ENCODE data around the gene TNNI2.

TNNI2 gene

DNA sequence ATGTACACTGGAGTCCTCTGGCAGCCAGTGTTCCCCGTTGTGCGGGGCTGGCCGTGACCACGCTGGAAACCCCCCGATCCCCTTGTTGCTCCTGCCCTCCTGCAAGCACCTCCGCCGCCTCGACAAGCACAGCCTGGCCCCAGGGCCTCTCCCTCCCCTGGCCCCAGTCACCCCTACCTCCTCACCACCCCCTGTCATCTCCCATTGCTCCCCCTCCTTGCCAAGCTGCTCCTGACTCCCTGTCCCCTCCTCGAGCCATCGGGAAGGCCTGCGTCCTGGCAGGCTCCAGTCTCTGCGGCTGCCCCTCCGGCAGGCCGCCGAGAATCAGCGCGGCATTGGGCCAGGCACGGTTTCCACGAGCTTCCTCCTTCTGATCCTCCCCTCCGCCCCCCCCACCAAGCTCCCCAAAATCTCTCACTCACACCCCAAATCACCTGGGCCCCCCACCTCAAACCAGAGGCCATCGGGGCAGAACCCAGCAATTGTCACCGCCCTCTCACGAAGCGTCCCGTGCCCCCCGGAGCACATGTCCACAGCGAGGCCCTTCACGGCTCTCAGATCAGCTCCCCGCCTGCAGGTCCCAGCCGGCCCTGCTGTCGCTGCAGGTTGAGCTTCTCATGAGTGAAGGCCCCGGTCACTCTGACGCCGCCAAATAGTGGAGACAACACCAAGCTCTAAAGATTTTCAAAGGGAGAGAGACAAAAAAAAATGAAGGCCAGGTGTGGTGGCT lies 8.4 kb downstream of the TNNI2 start:
- DNase-seq, result no peak

DNA sequence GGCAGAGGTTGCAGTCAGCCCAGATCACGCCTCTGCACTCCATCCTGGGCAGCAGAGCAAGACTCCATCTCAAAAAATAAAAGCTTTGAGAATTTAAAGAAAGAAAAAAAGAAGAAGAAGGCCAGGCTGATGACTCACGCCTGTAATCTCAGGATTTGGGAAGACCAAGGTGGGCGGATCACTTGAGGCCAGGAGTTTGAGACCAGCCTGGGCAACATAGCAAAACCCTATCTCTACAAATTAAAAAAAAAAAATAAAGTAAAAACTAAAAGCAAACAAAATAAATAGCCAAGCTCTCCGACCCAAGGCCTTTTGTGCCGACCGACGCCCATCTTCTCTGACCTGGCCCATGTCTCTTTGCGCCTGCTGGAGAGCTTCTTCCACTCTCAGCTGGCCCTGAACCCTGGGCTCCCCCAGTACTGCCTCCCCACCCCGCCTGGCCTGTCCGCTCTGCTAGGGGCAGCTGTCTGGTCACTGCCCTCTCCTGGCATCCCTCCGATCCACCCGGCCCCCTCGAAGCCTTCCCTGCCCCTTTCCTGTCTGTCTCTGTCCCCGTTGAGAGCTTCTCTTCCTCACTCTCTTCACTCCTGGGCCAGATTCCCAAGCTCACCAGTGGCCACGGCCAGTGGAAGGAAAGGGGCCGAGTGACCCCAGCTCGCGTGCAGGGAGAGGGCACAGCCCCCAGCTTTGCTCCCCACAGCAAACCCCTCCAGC lies 9.3 kb downstream of the TNNI2 start:
- no peak for DNase-seq

DNA sequence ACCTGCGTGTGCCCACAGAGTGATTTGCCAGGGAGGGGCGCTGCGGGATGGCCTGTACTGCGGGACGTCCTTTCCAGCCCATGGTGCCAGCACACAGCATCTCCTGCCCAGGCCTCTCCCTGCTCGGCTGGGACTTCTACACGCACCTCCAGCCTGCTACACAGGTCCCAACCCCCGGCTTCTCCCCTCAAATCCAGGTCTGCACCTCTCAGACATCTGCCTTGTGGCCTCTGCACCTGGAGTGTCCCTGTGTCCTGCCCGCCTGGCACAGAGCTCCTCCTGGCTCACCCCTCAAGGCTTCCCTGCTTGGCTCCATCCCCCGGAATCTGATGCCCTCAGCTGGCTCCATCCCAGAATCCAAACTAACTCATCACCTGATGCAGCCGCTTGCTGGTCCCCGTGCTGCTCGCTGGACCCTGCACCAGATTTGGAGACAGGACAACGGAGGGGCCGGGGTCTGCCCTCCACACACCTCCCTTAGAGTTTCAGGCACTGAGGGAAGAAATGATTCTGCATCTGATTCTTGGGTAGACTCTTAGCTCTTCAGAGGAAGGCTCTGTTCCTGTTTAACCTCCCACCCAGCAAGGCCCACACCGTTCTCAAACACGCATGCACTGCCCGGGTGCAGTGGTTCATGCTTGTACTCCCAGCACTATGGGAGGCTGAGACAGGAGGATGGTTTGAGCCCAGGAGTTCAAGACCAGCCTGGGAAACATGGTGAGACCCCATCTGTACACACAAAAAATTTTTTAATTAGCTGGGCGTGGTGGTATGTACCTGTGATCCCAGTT lies 10.1 kb downstream of the TNNI2 start:
- no peak for DNase-seq

DNA sequence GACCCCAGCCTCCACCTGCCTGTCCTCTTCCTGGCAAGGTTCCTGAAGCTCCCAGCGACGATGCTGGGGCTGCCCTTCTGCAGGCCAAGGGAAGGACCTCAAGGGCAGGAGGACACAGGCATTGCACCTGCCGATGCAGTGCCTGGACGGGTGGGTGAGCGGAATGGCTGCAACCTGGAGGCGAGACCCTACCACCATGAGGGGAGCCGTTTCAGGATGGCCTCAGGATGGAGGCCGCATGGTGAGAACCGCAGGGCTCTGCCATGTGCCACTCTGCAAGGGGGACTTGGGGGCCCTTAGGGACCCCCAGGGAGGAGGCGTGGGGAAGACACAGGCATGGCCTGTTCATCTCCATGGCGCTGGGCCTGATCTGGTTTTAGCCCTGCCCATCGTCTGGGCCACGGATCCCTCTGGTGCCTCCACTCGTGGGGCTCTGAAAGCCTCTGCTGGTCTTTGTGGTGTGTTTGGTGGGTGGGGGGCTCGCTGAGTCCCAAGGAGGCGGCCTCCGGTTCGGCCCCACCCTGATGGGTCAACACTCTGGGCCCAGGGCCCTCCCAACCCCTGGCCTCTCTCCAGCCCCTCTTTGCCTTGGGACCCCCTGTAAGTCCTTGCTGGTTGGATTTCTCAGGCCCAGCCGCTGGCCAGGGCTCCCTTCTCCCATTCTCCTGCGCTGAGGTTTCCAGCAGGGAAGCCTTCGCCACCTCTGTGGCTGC lies 12.8 kb downstream of the TNNI2 start:
- DNase-seq, result no peak

DNA sequence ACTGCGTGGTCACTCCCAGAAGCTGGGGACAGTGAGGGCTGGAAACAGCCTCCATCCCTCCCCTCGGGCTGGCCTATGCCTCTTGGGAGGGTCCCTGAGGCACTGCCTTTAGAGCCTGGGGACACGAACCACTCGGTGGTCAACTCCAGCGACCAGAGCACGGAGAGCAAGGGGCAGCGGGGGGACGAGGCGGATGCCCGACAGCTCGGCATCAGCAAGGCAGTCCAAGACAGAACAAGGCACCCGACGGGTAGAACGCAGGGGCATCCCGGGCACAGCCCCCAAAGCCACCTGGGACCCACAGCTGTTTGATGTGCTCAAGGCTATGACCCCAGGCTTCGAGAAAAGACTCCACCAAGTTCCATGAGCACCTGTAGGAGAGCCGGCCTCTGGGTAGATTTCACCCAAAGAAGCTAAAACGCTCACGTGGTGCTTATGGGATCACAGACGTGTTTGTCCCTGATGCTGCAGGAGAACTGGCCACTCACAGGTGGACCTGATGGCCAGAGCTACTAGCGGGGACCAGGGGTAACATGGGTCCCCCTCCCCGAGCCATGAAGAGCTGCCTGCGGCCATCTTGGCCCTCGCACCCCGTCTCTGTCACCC lies 13.6 kb downstream of the TNNI2 start:
- no peak for DNase-seq

DNA sequence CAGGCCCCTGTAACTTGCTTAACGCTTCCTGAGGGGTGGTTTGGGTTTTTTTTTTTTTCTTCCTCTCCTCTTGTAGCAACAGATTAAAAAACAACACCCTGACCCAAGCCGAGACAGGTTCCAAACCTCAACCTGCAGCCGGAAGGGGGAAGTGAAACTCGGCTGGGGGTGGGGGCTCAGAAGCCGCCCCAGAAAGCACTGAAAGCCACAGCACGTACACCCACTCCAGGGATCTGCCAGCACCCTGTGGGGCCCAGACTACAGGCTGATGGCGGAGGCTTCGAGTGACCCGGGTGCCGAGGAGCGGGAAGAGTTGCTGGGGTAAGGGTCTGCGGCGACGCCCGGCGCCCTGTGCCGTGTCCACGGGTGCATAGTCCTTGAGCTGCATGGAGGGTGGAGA lies 14.1 kb downstream of the TNNI2 start, which contains the start of gene LSP1:
Gene LSP1, plus strand, starts transcription at position 208 of the 400 bp plus-strand sequence. Its CDS starts 61 bp downstream, at position 269.
- DNase-seq, result peak; percentile 88

DNA sequence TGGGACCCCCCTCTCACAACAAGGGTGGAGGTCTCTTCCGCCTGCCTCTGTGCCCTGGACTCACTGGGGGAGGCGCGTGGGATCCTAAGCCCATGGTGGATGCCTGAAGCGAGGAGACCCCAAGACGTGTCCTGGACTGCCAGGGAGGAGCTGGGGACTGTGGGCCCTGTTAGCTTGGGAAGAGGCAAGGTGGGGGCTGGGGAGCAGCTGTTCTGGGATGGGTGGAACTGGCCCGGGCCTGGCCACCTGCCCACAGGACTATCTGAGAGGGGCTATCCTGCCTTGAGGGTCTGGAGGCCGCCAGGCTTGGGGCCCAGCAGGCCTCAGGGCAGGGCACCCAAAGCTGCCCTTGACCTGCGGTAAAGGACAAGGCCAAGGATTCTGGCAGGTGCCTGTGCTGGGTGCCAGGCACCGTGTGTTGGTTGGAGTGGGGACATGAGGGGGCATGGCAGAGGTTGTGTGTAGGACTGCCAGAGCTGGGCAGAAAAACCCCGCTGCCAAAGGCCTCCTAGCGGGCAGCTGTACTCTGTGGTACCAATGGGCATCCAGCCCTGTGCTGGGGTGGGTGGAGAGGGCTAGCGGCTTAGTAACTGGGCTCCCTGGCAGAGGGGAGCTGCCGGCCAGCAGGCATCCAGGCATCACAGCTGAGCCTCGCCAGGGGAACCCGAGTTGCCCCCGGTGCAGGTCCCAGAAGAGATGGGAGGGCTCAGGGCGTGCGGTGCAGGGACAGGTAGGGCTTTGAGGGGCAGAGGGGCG lies 14.8 kb downstream of the TNNI2 start:
- DNase-seq, result peak; percentile 32

DNA sequence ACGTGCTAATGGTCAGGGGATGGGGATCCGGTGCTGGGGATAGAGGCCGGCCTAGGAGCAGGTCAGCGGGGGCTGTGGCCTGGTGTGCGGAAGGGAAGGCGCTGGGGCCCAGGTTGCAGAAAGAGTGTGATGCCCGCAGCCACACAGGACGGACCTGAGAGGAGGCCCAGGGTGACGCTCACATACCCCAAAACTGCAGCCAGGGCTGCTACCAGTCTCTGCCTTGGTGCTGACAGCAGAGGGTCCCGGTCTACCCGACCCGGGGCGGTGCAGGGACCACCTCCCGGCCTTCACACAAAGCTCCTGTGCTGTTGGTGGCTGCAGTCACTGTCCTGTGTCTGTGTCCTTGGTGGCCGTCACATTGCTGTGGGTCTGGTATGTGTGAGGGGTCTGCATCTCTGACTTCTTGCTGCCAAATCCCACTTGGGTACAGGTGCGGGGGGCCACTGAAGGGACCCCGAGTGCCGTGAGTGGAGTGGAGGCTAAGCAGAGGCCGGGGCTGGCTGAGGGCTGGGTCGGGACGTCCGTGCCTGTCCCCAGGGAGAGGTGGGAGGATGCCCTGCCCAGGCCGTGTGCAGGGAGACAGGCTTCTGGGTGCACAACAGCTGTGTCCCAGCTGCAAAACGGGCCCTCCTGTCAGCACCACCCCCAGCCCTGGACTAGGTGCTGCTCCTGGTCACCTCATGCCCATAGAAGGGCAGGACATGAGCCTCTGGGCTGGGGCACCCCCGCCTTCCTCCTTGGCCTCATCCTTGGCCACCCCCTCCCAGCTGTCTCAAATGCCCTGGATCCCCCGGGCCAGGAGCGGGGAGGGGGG lies 15.6 kb downstream of the TNNI2 start:
- DNase-seq, result no peak

DNA sequence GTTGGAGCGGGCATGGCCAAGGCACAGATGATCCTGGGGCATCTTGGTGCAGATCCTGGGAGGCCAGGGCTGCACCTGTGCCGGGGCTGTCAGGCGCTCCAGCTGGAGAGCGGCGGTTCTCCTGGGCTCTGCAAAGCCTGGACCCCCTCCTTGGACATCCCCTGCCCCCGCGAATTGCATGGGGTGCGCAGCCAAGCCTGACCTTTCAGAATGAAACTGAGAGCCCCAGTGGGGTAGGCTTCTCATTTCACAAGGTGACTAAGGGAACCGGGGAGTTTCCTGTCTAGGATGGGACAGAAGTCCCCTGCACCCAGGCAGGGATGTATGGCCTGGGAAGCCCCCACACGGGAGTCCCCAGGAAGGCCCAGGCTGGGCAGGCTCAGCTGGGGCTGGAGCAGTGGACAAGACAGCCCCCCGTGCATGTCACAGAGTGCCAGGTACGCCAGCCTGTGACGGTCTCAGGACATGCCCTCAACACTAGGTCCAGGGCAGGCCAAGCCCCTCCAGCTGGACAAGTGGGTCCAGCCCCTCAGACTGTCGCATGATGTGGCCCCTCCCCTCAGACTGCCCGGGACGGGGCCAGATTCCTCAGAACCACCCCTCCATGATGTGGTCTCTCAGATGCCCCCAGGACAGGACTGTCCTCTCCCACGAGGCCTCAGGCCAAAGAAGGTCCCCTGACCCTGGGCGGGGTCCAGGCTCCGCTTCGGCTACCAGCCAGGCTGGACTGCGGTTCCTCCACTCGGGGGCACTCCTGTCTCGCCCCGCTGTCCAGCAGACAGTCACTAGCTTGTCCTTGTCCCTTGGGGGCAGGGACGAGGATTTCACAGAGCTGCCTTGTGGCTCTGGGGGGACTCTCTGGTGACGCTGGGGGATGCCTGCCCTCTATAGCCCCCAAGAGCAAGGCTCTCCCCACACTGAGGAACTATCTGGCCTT lies 16.4 kb downstream of the TNNI2 start:
- DNase-seq, result peak; percentile 68

DNA sequence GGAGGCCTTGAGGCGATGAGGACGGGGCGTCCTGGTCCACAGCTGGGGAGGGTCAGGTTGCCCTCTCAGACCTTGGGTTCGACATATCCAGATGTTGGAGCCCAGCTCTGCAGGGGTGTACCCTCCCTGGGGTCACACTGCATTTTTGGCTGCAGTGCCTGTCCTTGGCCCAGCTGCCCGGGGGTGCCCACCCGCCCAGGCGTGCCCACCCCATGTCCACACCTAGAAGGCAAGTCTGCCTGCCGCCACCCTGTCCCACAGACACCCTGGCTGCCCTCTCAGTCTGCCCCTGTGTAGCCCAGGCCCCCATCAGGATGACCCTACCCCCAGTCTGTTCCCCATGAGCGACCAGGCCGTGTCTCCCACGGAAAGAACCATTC lies 17.1 kb downstream of the TNNI2 start:
- no peak for DNase-seq

DNA sequence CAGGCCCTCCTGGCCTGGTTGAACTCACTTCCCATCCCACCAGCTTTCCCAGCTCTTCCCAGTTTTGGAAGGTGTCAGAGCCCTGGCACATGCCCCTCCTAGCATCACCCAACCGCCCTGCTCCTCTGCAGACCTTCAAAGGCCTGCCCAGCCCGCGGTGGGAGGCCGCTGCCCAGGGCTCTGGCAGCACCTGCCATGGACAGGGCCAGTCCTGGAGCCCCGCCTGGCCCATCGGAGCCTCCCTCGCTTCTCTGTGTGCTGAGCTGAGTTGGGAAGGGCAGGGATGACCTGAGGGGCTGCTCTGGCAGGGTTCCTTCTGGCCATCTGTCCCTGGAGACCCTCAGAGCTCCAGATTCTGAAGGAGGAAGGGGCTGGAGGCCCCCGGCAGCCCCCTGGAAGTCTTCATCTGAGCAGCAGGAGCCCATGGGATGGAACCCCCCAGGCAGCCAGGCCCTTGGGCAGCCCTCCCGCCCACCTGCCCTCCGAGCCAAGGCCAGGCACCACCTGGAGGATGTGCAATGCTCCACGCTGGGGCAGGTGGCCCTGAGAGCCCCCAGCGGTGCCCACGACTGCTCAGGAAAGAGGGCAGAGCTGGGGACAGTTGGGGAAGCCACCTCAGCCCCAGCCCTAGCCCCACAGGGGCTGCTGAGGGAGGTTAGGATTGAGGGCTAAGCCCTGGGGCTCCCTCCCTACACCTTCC lies 17.7 kb downstream of the TNNI2 start:
- no peak for DNase-seq

DNA sequence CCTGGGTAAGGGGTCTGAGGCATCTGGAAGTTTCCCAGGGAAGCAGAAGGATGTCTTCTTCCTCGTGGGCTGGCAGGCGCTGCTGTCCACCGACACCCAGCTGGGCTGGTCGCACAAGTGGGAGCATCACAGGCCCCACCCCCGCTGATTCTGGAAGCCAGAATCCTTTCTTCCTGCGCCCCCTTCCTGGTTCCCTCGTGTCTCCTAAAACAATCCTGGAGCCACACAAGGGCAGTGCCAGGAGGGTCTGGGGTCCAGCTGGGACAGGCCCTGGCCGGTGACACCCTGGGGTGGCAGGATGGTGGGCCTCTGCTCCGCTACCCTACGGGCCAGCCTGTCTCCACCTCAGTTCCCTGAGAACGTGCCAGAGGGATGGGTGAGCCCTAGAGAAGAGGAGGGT lies 18.3 kb downstream of the TNNI2 start:
- no peak for DNase-seq

DNA sequence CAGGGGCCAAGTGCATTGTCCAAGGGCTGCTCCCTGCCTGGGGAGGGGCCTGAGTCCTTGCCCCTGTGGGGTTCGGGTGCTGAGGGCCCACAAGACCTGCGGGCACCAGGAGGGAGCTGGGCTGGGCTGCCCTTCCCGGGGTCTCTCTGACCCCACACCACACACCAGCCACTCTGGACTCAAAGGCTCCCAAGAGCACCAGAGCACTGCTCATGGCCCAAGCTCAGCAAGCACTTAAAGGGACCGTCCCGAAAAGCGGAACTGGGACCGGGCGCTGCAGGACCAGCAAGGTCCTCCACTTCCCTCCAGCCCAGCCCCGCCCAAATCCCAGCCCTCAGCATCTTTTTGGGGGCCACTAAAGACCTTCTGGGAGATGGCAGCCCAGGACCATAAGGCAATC lies 19.4 kb downstream of the TNNI2 start:
- no peak for DNase-seq

DNA sequence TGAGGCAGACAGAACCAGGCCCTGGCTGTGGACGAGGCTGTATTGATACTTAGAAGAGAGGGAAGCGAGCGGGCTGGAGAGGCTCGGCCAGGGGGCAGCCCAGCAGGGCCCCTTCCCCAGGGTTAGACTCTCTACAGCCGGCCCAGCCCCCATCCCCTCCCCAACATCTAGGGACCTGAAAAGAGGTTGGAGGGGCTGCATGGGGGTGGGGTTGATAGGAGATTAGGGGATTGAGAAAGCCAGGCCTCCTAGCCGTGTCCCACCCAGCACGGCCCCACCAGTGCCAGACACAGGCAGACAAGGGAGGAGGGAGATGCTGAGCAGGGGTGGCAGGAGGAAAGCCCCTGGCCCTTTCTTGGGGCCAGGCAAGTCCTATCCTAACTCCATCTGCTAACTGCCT lies 19.8 kb downstream of the TNNI2 start:
- DNase-seq, result no peak

DNA sequence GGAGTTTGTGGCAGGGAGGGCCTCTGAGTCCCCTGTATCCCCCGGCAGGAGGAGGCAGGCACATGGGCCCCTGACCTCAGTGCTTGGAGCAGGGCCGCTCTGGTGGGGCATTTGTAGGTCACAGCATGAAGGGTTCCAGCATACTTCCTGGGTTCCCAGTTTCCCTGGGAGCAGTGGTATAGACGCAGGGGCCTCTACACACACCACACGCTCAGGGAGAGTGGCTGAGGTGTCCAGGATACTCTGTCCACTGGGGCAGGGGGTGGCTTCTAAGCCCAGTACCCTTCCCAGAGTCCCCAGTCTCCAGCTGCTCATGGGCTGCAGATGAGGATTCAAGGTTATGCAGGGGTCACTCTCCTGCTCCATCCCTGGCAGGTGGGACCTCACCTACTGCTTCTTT lies 20.2 kb downstream of the TNNI2 start:
- DNase-seq, result no peak

DNA sequence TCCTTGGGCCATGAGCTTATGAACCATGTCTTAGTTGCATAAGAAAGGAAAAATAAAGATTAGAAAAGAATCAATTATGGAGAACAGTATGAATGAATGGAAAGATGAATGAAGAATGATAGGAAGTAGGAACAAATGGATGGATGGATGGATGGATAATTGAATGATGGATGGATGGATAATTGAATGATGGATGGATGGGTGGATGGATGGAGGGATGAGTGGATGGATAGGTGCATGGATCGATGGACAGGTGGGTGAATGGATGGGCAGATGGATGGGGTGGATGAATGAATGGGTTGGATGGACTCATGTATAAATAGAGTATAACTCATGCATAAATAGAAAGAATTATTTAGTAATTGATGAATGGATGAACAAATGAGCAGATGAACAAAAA lies 21.3 kb downstream of the TNNI2 start:
- no peak for DNase-seq

DNA sequence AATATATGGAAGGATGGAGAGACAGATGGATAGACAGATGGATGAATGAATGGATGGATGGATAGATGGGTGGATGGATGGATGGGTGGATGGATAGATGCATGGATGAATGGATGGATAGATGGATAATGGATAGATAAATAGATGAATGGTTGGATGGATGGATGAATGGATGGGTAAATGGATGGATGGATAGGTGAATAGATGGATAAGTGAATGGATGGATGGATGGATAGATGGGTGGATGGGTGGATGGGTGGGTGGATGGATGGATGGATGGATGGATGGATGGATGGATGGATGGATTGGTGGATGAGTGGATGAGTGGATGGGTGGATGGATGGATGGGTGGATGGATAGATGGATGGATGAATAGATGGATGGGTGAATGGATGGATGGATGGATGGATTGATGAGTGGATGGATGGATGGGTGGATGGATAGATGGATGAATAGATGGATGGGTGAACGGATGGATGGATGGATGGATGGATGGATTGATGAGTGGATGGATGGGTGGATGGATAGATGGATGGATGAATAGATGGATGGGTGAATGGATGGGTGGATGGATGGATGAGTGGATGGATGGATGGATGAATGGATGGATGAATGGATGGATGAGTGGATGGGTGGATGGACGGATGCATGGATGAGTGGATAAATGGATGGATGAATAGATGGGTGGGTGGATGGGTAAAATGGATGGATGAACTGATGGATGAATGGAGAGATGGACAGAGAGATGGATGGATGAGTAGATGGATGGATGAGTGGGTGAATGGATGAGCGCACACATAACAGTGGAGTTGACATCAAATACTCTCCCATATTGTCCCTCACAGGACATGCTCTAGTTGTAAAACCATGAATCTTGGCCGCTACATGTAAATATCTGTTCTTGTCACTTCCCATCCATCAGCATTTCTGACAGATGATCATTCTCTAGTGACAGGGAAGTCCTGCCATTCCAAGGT lies 22.9 kb downstream of the TNNI2 start:
- DNase-seq, result no peak

Measured in activated CD4-positive, alpha-beta T cell treated with anti-CD3 and anti-CD28 coated beads for 48 hours (primary cell).